K562 (cell line): ENCODE measurements around the gene GABRB1. TPM values are rescaled to one million over a fixed set of nuclear protein-coding genes. Genes with fewer than 3 reads are reported as not detected.

ENCODE experiments used
- ATAC-seq: fragments of 200-7000 bp; cut with Tn5 transposase; 3 replicates; pipeline ENCODE4 v1.9.1; 2020; ENCODE audit warnings: moderate library complexity
- BruUV-seq: library from RNA; stranded (reverse); fragments of 400-500 nt; replicated peaks from 2 replicates; lab custom pipeline; 2021; lab: Mats Ljungman, UMichigan
- CTCF ChIA-PET: fragments of 300-600 bp; formaldehyde crosslinking; extraction: SDS; loops from one replicate; lab custom pipeline; 2021; ENCODE audit warnings: low intra/inter-chr PET ratio; lab: Yijun Ruan, JAX
- POLR2A ChIA-PET: fragments of 300-600, 350-650 bp; sonication (Branson Sonifier 250); formaldehyde crosslinking; extraction: SDS; loops from one replicate; lab custom pipeline; 2021; ENCODE audit warnings: antibody characterized with exemption, inconsistent platforms; lab: Yijun Ruan, JAX
- DNase-seq, 4 experiments: peaks; one replicate each; pipeline versions ENCODE4 v3.0.0 to v3.0.0-alpha.2; 2011 to 2018; ENCODE audit warnings: low spot score in 3 of 4, mixed read lengths in 3 of 4; ENCODE audit errors: extremely low read depth in 1 of 4
- FAIRE-seq: peaks from 2 replicates; lab custom pipeline; 2011; peaks lifted over from hg19 to GRCh38; lab: Jason Lieb, UNC
- H2AFZ ChIP-seq: 2 replicates; pipeline ENCODE4 v1.6.0; 2011; ENCODE audit warnings: low read depth, low read length, control low read depth, inconsistent platforms
- H3K27ac ChIP-seq: fragments of 200-600 bp; 3 replicates; pipeline ENCODE4 v1.8.0; 2011; ENCODE audit warnings: low read depth, mild to moderate bottlenecking, control low read depth, inconsistent platforms, low read length, moderate library complexity, mixed read lengths; ENCODE audit errors: extremely low read depth
- H3K27me3 ChIP-seq, 2 experiments: fragments of 300-600 bp in 1 of 2; 2 replicates in 1 of 2; 3 replicates in 1 of 2; pipeline versions ENCODE4 v1.6.0 to v1.8.0; 2011; ENCODE audit warnings: inconsistent platforms in 2 of 2, low read length in 2 of 2, mild to moderate bottlenecking in 1 of 2, mixed read lengths in 1 of 2, moderate library complexity in 1 of 2; ENCODE audit not compliant: control insufficient read depth in 2 of 2, insufficient read depth in 2 of 2
- H3K36me3 ChIP-seq: fragments of 300-600 bp; 3 replicates; pipeline ENCODE4 v1.8.0; 2011; ENCODE audit warnings: mild to moderate bottlenecking, low read length, inconsistent platforms; ENCODE audit not compliant: control insufficient read depth, insufficient read depth
- H3K4me1 ChIP-seq, 2 experiments: fragments of 200-600 bp in 1 of 2; replicated peaks in 1 of 2; 2 replicates in 1 of 2; 3 replicates in 1 of 2; pipeline versions ENCODE4 v1.5.1 to v1.8.0; 2011; ENCODE audit warnings: inconsistent platforms in 2 of 2, low read length in 2 of 2, mild to moderate bottlenecking in 1 of 2, mixed read lengths in 1 of 2, moderate library complexity in 1 of 2; ENCODE audit not compliant: control insufficient read depth in 2 of 2, insufficient read depth in 2 of 2
- H3K4me2 ChIP-seq: 2 replicates; pipeline ENCODE4 v1.6.1; 2011; ENCODE audit warnings: low read length, control low read depth, inconsistent platforms, mixed read lengths; ENCODE audit not compliant: insufficient read depth
- H3K4me3 ChIP-seq: fragments of 200-600 bp; sonication (generic), shearing (Covaris generic); 2 replicates; pipeline ENCODE4 v1.5.1; 2016; ENCODE audit warnings: control low read depth, inconsistent platforms
- H3K79me2 ChIP-seq: fragments of 200-600 bp; 3 replicates; pipeline ENCODE4 v1.8.0; 2011; ENCODE audit warnings: low read length, inconsistent platforms; ENCODE audit not compliant: control insufficient read depth, insufficient read depth
- H3K9ac ChIP-seq, 2 experiments: 2 replicates each; pipeline versions ENCODE4 v1.6.0 to v1.6.1; 2011; ENCODE audit warnings: low read depth in 2 of 2, low read length in 2 of 2, control low read depth in 1 of 2, inconsistent platforms in 1 of 2, mild to moderate bottlenecking in 1 of 2, mixed read lengths in 1 of 2; ENCODE audit not compliant: insufficient read depth in 1 of 2
- H3K9me1 ChIP-seq: one replicate; pipeline ENCODE4 v1.6.0; 2011; ENCODE audit warnings: inconsistent platforms, mild to moderate bottlenecking, low read length, moderate library complexity; ENCODE audit not compliant: control insufficient read depth, insufficient read depth
- H3K9me3 ChIP-seq: replicated peaks from 2 replicates; pipeline ENCODE4 v1.5.1; 2011; ENCODE audit warnings: low read depth, low read length, inconsistent platforms; ENCODE audit not compliant: control insufficient read depth, insufficient read depth
- H4K20me1 ChIP-seq: replicated peaks from 2 replicates; pipeline ENCODE4 v1.6.1; 2011; ENCODE audit warnings: low read length, inconsistent platforms, mixed read lengths; ENCODE audit not compliant: control insufficient read depth, insufficient read depth
- E2F1 ChIP-seq: sonication (generic); formaldehyde crosslinking; IDR thresholded peaks from 2 replicates; pipeline ENCODE4 v1.8.1; 2023; ENCODE audit warnings: mild to moderate bottlenecking, missing genetic modification reagents, moderate library complexity
- ELF2 ChIP-seq: fragments of 250-450 bp; sonication (Bioruptor Pico); IDR thresholded peaks from 2 replicates; pipeline ENCODE4 v1.5.0; 2021; ENCODE audit warnings: mild to moderate bottlenecking
- FOXA3 ChIP-seq, 2 experiments: fragments of 450-650 bp in 1 of 2; sonication (generic) in 1 of 2; formaldehyde crosslinking; IDR thresholded peaks in 1 of 2; conservative IDR thresholded peaks in 1 of 2; 2 replicates each; pipeline versions ENCODE4 v1.4.0 to v1.8.0; 2020 to 2022; ENCODE audit warnings: mild to moderate bottlenecking in 2 of 2, missing genetic modification reagents in 1 of 2
- GATAD2A ChIP-seq: fragments of 450-650 bp; IDR thresholded peaks from 2 replicates; pipeline ENCODE4 v1.6.1; 2017
- JUND ChIP-seq, 2 experiments: IDR thresholded peaks; 2 replicates in 1 of 2; 3 replicates in 1 of 2; pipeline ENCODE4 v1.6.1; 2011; ENCODE audit warnings: borderline replicate concordance in 2 of 2, low read depth in 2 of 2, low read length in 2 of 2, improper control_type of control experiment in 1 of 2, missing biosample characterization in 1 of 2, missing genetic modification characterization in 1 of 2, missing genetic modification reagents in 1 of 2
- NR0B1 ChIP-seq: fragments of 450-650 bp; IDR thresholded peaks from one replicate; pipeline ENCODE4 v1.6.1; 2018; ENCODE audit warnings: mild to moderate bottlenecking, moderate library complexity; ENCODE audit not compliant: partially characterized antibody
- NUFIP1 ChIP-seq: fragments of 450-650 bp; IDR thresholded peaks from 2 replicates; pipeline ENCODE4 v1.6.1; 2018; ENCODE audit not compliant: partially characterized antibody
- PHF20 ChIP-seq: fragments of 450-650 bp; IDR thresholded peaks from 2 replicates; pipeline ENCODE4 v1.6.1; 2018; ENCODE audit not compliant: partially characterized antibody
- SNRNP70 ChIP-seq: fragments of 200-400 bp; formaldehyde crosslinking; optimal IDR thresholded peaks from 2 replicates; pipeline ENCODE3; 2017; ENCODE audit warnings: low read depth, low read length
- SREBF1 ChIP-seq: fragments of 150-350 bp; IDR thresholded peaks from 2 replicates; pipeline ENCODE4 v1.6.1; 2014; ENCODE audit warnings: antibody characterized with exemption, low read depth, low read length, borderline replicate concordance
- STAT5B ChIP-seq: fragments of 250-450 bp; sonication (Bioruptor Pico); IDR thresholded peaks from 2 replicates; pipeline ENCODE4 v1.8.0; 2021; ENCODE audit warnings: mild to moderate bottlenecking, inconsistent platforms
- TAF15 ChIP-seq: fragments of 200-400 bp; formaldehyde crosslinking; IDR thresholded peaks from 2 replicates; pipeline ENCODE4 v1.6.1; 2017; ENCODE audit warnings: mild to moderate bottlenecking, low read depth, low read length, moderate library complexity
- TCF3 ChIP-seq: sonication (generic); formaldehyde crosslinking; IDR thresholded peaks from 2 replicates; pipeline ENCODE4 v1.4.0; 2020; ENCODE audit warnings: mild to moderate bottlenecking, missing genetic modification reagents
- TCF7 ChIP-seq: sonication (generic); IDR thresholded peaks from 2 replicates; pipeline ENCODE4 v1.6.1; 2016; ENCODE audit warnings: antibody characterized with exemption, borderline replicate concordance
- THRB ChIP-seq: fragments of 450-650 bp; formaldehyde crosslinking; conservative IDR thresholded peaks from 2 replicates; pipeline ENCODE4 v1.4.0; 2022; ENCODE audit warnings: mild to moderate bottlenecking, missing genetic modification characterization
- UBTF ChIP-seq, 2 experiments: IDR thresholded peaks; 2 replicates each; pipeline ENCODE4 v1.6.1; 2012; ENCODE audit warnings: improper control_type of control experiment in 2 of 2, low read depth in 2 of 2, low read length in 2 of 2, borderline replicate concordance in 1 of 2
- ZNF12 ChIP-seq: sonication (generic); formaldehyde crosslinking; IDR thresholded peaks from 2 replicates; pipeline ENCODE4 v1.4.0; 2020; ENCODE audit warnings: mild to moderate bottlenecking, missing genetic modification reagents
- WGBS: fragments of 100-300 bp; shearing (Covaris generic); methylation state at CpG from one replicate; pipeline ENCODE4 v1.1.6; 2016; ENCODE audit warnings: low coverage, mixed read lengths; ENCODE audit not compliant: insufficient coverage; ENCODE audit errors: missing lambda C conversion rate; 5-methylcytosine and 5-hydroxymethylcytosine counted together
- in situ Hi-C: fragments of 300-500 bp; cut with MboI; formaldehyde crosslinking; loops from 4 replicates; pipeline ENCODE4 v1.15.0; 2018; ENCODE audit warnings: inconsistent platforms, mixed read lengths
- intact Hi-C: fragments of 100-400 bp; cut with micrococcal nuclease; formaldehyde crosslinking; loops from 2 replicates; pipeline ENCODE4 v1.14.2; 2022
- polyA plus RNA-seq, 8 experiments: library from polyadenylated mRNA; depleted of rRNA in 4 of 8; stranded (reverse) in 5 of 8; unstranded in 3 of 8; fragments of >200 nt; fragmentation: Nextera tagmentation in 2 of 8; fragmentation: Illumina TruSeq in 1 of 8; extraction: Ambion mirVana in 2 of 8; extraction: Trizol in 1 of 8; gene quantifications; 2 replicates each; pipeline versions ENCODE4 v1.2.1 to v1.2.3, GENCODE V29; 2011 to 2014; ENCODE audit warnings: inconsistent platforms in 1 of 8, missing spikeins in 1 of 8
- total RNA-seq, 7 experiments: library from RNA; depleted of rRNA in 6 of 7; stranded (reverse); fragments of >200 nt in 6 of 7; fragmentation: Illumina TruSeq in 2 of 7; extraction: Trizol in 2 of 7; gene quantifications; 2 replicates each; pipeline versions ENCODE4 v1.2.1 to v1.2.3, GENCODE V29; 2011 to 2021; ENCODE audit warnings: low replicate concordance in 1 of 7

The GABRB1 gene
- total and polyA plus RNA-seq, 9 of the 15 experiments (the other 6 are each of a cell fraction or from before 2014, with no cell fraction given): not detected

GRCh38 chr4:46984781-46985180, 46.6 kb upstream of the GABRB1 start:
- H3K27me3 ChIP-seq: no peaks in the 10 kb centered on the region
- H3K9me3 ChIP-seq: no peaks in the 10 kb centered on the region
- FAIRE-seq (no peak), DNase-seq (no peak), ATAC-seq (no peak)
- H3K4me3 ChIP-seq: no peak overlapping the region
- H3K27ac ChIP-seq: no peak overlapping the region
- H4K20me1 ChIP-seq: no peaks in the 10 kb centered on the region
- no peaks in the 10 kb centered on the region for H3K36me3 ChIP-seq
- H3K4me1 ChIP-seq: no peaks in the 10 kb centered on the region
- no TSS peak for BruUV-seq
- no peak overlapping the region for H3K9ac ChIP-seq
- no peak overlapping the region for H3K4me2 ChIP-seq
- ChIA-PET POLR2A (no interaction called here), CTCF (no interaction called here)
- H3K79me2 ChIP-seq: no peaks in the 10 kb centered on the region
- 7% methylated on average over 1 of the region's 1 CpG for WGBS
- in situ Hi-C loops (no loop called here), intact Hi-C loops (no loop called here)
- H2AFZ ChIP-seq: no peak overlapping the region
- H3K9me1 ChIP-seq: no peaks in the 10 kb centered on the region
- TF ChIP-seq SNRNP70 (no peak), THRB (CRISPR knock-in tag) (no peak), ELF2 (CRISPR knock-in tag) (no peak), TCF3 (CRISPR knock-in tag) (no peak), PHF20 (no peak), UBTF (IDR thresholded peaks at IDR 0.05; ENCODE audit: borderline replicate concordance in 1 of 2, low read depth in 2 of 2, low read length in 2 of 2) (no peak), NR0B1 (no peak), TCF7 (no peak), GATAD2A (no peak), FOXA3 (CRISPR knock-in tag; conservative IDR thresholded peaks at IDR 0.05 in 1 of 2, IDR thresholded peaks at IDR 0.05 in 1 of 2) (no peak), JUND (IDR thresholded peaks at IDR 0.05; ENCODE audit: borderline replicate concordance, low read depth, low read length) (no peak), JUND (tag; IDR thresholded peaks at IDR 0.05; ENCODE audit: borderline replicate concordance, low read depth, low read length) (no peak), SREBF1 (no peak), E2F1 (CRISPR knock-in tag) (no peak), STAT5B (CRISPR knock-in tag) (no peak), NUFIP1 (no peak), ZNF12 (CRISPR knock-in tag) (no peak), TAF15 (no peak)
